A673 (cell line): ENCODE measurements around the gene LARGE1.

Experiments
- CTCF ChIP-seq: fragments of 300-800, 200-600 bp; sonication (generic); conservative IDR thresholded peaks from 2 replicates; pipeline ENCODE4 v1.5.1; 2017; ENCODE audit warnings: low read depth, mild to moderate bottlenecking, antibody characterized with exemption, low read length, moderate library complexity, mixed read lengths
- EZH2 ChIP-seq: fragments of 200-600 bp; sonication (generic); IDR thresholded peaks from 2 replicates; pipeline ENCODE4 v1.6.1; 2017; ENCODE audit warnings: borderline replicate concordance, low read depth, mild to moderate bottlenecking, mixed read lengths, antibody characterized with exemption, low read length; ENCODE audit not compliant: poor library complexity, severe bottlenecking

GRCh38 chr22:33605666-33606065 is 314.6 kb downstream of the LARGE1 start:
- TF ChIP-seq CTCF, result no peak
- TF ChIP-seq EZH2, result no peak
